DMS 273 (cell line): ENCODE measurements around the gene PREX1.

Experiments
- DNase-seq: peaks from one replicate; lab custom pipeline; 2025; ENCODE audit not compliant: unreplicated experiment; lab: John Stamatoyannopoulos, UW

Gene PREX1

DNA sequence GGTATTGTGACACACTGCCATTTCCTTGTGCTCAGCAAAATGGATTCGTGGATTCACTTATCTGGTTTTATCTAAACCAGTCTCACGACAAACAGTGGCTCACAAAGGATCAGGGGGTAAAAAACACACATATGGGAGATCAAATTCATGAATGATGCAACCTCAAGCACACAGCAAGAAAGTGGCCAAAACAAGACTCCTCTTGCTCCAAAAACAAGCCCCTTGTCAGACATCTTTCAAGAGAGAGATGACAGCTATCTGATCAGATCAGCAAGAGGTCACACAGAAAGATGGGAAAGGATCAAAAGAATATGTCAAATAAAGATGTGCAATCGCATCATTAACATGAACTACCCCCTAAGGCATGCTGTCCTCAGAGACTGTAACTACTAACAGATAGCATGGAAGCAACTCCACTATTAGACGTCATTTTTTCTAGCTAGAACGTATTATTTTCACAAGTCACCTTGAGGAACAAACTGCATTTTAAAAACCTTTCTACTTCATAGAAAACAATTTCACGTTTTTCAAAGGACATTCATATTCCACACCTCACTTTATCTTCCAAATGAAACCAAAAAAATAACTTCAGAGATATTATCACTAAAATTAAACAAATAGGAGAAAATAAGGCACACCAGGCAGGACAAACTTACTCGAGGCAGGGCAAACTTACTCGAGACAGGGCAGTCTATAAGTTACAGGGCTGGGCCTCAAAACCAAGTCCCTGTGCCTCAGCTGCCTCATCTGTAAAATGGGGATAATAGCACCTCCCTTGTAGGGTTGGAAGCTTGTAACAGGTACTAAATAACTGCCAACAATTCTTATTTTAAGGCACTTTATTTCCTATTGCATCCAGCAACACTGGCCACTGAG lies 122.3 kb downstream of the PREX1 start:
- no peak for DNase-seq

DNA sequence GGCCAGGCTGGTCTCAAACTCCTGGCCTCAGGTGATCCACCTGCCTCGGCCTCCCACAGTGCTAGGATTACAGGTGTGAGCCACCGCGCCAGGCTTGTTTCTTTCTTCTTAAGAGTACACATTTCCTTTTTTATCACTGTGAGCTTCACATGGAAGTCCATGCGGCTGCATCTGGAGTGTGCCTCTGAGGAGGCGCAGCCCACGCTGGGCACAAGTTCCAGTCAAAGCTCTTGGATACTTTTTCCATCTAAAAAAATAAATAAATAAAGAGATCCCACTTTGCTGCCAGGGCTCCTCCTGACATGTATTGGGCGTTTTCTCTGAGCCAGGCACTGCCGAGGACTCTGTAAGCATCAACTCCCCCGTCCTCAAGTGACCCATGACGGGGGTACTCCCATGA lies 123.0 kb downstream of the PREX1 start:
- DNase-seq, result no peak

DNA sequence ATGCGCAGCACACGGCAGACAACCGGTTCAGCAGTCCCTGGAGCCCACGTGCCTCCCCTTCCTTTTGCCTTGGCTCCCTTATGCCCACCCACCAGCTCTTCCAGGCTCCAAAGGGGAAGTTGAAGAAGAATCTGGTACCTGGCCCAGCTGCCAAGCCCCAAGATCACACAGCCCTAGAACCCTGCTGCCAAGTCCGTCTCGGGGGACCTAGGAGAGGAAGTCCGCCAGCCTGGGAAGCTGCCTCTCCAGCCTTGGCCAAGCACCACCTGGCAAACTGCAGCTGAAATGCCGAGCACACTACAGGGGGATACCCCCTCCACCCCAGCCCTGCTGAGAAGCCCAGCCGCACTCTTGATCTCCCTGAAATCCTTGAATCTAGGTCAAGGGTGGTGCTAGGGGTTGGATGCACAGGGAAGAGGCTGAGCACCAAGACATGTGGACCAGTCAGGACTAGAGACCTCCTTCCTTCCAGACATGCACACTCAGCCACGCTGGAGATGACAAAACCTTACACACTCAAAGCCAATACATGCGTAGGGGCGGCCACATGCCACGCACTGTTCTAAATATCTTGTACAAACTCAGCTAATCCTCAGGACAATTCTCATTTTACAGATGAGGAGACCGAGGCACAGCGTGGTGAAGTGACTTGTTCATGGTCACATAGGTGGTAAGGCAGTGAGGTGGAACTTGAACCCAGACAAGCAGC lies 124.1 kb downstream of the PREX1 start:
- DNase-seq, result peak; percentile 90

DNA sequence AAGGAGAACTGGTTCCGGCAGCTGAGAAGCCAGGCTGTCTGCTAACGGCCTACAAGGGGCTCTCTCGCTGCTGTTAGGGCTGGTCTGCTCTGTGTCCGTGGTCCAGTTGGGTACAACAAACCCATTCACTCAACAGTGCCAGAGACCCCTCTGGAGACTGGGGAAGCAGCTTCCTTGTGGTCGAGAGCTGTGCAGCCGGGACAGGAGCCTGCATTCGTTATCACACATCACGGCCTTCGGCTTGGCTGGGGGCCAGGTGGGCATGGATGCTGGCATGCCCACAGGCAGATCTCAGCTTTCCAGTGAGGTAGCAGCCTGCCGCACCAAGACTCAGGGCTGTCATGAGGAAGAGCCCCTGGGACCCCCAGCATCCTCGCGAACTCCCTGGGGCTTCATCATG lies 124.7 kb downstream of the PREX1 start:
- DNase-seq, result peak; percentile 83

DNA sequence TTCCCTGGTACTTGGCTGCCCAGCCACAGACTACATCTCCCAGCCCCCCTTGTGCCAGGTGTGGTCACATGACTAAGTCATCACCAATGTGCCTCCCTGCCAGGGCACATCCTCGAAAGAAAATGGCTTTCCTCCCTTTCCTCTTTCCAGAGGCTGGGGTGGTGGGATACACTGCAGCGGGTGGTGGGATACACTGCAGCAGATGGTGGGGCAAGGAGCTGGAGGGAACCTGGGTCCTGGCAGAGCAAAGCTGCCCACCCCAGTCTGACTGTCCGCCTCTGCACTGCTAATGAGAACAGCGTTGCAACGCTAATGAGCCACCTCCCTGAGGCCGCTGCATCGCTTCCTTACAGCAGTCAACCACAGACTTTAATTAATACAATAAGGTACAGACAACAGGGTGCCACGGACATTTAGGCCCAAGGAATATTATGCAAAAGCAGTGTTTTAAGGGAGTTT lies 125.3 kb downstream of the PREX1 start:
- DNase-seq, result peak; percentile 37

DNA sequence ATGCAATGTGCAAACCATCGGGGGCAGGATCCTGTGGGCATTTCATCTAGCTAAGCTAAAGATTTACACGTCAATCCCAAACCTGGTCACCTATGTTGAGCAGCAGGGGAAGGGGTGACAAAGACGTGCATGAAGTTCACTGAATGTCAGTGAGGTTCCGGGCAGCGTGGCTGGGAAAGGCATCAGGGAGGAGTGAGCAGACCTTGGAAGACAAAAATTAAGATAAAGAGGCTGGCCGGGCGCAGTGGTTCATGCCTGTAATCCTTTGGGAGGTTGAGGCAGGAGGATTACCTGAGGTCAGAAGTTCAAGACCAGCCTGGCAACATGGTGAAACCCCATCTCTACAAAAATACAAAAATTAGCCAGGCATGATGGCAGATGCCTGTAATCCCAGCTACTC lies 126.1 kb downstream of the PREX1 start:
- no peak for DNase-seq

DNA sequence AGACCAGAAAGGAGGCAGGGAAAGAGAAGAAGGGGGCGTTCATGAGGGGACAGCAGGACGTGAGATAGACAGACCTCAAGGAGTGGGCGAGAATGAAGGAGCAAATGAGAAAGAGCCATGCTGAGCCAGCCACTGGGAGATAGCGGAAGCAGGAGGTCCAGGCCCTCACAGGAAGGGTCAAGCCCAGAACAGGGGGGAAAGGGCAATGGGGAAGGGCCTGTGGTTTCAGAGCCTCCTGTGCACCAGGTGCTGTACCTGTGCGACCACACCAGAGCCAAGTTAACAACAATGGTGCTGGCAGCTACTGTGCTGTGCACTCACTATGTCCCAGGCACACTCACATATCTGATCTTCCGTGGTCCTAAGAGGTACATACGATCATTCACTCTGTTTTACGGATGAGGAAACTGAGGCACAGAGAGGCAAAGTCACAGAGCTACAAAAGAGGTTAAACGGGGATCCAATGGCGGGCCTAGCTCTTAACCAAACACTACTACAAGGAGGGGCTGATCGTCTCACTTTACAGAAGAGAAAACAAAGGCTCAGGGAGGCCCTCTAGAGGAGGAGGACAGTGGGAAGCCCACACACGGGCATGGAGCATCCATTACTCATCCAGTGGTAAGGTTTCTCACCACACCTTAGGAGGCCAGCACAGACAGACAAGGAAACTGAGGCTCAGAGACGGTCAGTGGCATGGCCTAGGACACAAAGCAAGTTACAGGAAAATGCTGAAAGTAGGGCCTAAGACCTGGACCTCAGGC lies 129.1 kb downstream of the PREX1 start:
- DNase-seq, result peak; percentile 40

DNA sequence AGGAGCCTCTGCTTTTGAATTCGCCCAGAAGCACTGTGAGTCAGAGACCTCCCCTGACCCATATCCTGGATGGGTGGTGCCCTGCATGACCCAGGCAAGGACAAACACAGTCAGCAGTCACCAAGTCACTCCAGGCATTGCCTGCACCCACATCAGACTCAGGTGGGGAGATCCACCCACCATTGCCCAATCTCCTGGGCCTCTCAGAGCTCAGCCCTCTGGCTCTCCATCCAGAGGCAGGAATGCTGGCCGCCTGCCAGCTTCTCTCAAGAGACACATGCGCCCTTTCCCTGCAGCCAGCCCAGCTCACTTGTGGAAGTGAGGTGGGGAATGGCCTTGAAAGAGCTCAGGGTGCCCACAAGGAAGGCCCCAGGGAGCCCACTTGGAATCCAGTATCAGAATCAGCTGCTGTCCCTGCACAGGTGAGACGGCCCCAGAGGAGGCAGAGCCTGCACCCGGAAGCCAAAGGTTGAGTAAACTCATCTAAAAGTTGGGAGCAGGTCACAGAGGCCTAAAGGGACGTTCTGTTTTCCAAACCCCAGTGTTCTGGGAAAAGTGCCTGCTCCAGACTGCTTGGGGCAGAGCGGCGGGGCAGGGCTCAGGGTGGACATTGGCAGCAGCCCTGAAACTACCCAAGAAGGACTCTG lies 129.8 kb downstream of the PREX1 start:
- peak; percentile 77 for DNase-seq

DNA sequence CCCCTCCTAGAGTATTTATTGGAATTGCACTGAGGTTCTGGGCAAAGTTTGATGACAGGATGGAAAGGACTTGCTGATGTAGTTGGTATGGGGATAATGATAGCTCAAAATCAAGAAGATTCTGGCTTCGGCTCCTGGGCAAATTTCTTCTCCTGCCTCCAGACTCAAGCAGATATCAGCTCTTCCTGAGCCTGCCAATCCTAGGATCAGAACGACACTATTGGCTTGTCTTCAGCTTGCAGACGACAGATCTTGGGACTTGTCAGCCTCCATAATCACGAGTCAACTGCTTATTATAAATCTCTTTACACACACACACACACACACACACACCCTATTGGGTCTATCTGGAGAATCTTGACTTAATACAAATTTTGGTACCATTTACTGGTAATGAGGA lies 131.1 kb downstream of the PREX1 start:
- DNase-seq, result no peak

DNA sequence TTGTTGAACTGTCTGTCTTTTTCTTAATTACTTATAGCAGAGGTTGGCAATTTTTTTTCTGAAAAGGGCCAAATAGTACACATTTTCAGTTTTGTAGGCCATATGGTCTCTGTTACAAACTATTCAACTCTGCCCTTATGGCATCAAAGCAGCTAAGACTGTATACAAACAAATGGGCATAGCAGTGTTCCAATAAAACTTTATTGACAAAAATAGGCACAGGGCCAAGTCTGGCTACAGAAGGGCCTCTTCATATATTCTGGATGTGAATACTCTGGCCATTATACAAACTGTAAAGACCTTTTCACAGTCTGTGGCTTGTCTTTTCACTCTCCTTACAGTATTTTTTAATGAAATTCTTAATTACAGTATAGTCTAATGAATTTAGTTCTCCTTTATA lies 132.1 kb downstream of the PREX1 start:
- peak; percentile 18 for DNase-seq

DNA sequence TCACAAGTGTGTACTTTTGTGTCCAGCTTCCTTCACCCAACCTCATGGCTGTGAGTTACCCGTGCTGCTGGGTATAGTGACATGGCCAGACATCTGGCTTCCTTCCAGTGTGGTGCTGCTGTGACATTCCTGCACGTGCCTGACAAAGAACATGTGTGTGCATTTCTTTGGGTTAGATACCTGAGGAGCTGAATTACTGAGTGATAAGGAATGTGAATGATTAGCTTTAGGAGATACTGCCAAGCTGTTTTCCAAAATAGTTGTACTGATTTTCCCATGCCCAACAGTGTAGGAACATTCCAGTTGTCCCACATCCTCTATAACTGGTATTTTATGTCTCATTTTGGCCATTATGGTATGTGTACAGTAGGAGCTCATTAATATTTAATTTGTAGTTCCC lies 132.5 kb downstream of the PREX1 start:
- DNase-seq, result no peak

DNA sequence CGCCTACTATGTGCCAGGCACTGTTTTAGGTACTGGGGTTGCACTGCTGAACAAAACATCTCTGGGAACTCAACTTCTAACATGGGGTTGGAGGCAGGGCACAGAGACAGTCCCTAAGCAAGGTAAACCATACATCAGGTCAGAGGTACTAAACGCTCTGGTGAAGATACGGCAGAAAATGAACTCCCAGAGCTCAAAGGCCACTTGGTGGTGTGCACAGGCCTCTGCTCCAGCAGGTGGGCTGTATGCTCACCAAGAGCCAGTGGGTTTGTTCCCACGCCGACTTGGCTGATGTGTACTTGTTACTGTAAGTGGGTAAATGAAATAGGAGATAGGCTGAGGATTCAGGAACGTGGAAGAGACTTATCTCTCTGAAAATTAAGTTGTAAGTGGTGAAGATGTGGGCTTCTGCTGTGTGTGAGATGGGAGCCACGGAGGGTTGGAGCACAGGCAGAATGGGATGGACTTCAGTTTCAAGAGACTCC lies 133.4 kb downstream of the PREX1 start:
- no peak for DNase-seq

DNA sequence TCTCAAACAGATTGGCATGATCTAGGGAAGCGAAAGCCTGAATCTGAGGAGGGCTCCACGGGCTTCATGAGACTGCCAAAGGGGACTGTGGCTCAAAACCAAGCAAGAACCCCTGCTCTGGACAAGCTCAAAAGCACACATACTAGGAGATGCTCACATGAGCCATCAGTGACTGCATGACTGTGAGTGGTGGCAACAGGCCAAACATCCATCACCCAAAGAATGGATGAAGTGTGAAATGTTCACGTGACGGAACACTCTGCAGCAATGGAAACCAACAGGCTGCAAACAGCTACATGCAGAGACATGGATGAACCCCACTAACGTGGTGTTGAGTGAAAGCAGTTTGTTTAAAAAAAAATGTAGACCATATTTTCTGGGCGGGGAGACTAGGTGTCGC lies 136.3 kb downstream of the PREX1 start:
- no peak for DNase-seq

DNA sequence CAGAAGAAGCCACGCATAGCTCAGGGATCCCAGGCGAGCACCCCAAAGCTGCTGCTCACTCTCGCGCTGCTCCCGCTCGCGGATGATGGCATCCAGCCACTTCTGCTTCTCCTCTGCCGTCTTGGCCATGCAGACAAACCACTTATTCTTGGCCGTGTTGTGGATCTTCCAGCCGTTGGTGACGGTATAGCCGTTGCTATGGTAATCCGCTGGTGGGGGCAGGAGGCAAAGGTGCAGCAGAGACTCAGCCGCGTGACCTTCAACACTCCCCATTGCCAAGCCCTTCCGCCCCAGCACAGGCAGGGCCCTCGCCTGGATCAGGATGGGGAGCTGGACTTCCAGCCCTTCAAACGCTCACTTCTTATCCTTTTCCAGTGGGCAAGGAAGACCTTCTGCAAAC lies 136.9 kb downstream of the PREX1 start:
- peak; percentile 47 for DNase-seq

DNA sequence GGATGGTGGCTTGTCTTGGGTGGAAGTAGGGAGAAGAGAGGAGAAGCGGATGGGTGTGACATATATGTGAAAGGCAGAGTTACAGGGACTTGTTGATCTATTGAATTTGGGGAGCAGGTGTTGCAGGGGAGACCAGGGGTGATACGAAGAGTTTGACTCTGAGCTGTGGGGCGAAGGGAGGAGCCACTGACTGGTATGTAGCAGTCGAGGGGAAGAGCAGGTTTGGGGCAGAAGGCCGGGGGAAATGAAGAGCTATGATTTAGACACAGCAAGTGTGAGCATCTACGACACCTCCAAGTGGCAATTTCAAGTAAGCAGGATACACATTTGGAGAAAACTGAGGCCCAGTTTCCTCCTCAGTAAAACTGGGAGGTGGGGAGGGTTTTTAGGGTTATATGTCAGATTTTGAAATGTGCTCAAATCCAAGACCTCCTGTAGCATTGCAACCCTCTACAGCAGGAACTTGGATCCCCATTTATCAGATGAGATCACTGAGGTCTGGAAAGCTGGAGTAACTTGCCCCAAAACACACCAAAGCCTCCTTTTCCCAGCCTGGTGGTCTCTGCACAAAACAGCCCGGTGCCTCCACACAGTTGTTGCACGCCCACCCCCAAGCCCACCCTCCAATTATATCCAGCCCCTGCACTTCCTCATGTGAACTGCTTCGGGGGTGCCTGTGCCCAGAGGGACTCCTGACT lies 137.8 kb downstream of the PREX1 start:
- DNase-seq, result no peak

DNA sequence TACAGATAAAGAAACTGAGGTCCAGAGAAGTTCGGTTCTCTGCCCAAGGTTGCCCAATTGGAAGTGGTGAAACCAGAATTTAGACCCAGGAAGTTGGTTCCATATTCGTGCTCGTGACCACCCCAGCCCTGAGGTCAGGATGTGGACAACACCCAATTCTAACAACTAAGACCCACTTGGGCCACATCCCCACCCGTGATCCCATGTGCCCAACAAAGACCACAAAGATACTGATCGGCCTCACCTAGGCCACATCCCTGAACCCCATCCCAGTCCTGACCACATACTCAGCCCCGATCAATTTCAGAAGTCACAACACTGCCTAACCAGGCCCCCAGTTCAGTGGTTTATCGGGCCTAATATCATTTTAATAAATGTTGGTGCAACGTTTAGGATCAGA lies 138.4 kb downstream of the PREX1 start:
- no peak for DNase-seq

DNA sequence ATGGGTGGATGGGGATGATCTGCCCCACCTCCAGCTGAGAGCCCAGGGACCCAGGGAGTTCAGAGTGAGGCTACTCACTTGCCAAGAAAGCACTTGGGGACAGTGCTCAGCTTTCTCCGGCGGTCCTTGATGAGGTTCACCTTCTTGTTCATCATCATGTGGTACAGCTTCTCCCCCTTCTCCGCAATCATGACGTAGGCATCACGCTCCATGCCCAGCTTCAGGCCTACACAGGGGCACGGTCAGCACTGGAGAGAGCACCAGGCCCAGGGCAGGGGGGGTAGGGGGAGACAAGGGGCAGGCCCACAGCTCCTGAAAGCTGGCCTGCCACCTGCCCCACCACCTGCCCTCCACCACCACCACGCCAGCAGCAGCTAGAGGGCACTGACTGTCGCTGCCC lies 139.2 kb downstream of the PREX1 start:
- DNase-seq, result no peak

DNA sequence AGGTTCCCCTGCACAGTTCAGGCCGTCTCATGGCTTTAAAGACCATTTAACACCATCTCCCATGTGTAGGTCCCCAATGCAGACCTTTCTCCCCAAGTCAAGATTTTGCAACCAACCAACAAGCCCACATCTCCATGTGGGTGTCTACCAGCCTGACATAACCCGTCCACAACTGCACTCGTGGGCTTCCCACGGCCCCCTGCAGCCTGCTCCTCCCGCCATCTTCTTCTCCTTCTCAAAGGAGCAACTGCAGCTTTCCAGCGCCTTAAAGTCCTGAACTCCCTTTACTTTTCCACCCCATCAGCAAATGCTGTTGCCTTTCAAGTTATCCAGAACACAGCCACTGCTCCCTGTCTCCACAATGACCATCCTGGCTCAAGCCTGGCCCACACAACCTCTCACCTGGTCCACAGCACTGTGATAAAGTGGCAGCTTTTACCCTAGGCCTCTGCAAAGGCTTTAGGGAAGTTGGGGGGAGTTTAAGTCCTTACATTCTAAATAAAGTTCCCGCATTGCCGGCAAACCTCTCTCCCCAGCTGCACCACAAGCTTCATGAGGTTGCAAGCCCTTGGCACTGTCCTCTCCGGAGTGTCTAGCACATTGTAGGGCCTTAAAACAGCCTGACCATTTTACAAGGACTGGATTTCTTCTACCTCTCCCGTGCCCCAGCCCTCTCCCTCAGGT lies 140.5 kb downstream of the PREX1 start:
- DNase-seq, result no peak

DNA sequence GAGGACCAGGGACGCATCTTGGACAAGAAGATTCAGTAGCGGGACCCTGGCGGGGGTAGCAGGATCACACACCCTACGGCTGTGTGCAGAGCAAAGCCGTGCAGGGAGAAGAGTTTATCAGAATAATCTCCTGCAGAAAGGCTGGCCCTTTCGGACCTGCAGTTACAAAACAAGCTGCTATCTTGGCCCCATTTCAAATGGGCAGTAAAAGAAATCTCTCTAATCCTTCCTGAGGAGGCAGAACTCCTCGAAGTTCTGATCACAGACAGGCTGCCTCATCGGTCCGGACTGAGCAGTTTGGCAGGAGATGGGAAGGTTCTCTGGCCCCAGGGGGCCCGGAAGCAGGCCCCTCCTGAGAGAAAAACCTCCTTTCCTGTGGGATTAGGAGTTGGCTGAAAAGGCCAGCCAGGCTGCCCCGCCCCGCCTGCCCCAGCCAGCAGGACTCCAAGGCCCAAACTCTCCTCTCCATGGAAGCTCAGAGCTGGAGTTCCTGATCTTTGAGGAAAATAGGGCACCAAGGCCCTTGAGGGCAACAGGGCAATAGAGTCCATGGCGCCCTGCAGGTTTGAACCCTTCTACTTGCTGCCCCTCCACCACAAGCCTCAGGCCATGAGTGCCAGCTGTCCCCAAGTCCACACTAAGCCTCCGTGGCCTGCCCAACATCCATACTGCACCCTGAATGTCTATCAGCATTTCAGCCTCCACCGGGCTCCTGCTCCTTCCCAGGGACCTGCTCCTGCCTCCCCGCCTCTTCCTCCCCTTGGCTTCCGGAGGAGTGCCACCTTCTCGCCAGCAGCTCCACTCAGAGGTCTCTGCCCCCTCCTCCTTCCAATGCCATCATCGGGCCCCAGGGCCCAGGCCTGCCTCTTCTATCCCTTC lies 141.3 kb downstream of the PREX1 start:
- peak; percentile 70 for DNase-seq
